ENCODE data around the gene RPIA. TPM values are rescaled to one million over a fixed set of nuclear protein-coding genes. Genes with fewer than 3 reads are reported as not detected.

Gene RPIA
- polyA plus RNA-seq, 2 of the 4 experiments (the other 2 are of a cell fraction) = 23.3 to 27.0 TPM

- Histone ChIP-seq H3K27ac (peak overlapping the region in 1 of 2 experiments; percentile 44; a peak in 2 of 6 replicates), H3K4me3 (no peak overlapping the region), H3K9me3 (no peaks in the 10 kb centered on the region), H3K4me1 (peaks cover 17% of the 10 kb centered on the region), H3K4me2 (no peak overlapping the region)
- FAIRE-seq = no peak
- WGBS (ENCODE audit: missing lambda C conversion rate) = 85% methylated on average over 4 of the region's 4 CpGs
- TF ChIP-seq MAFK (IDR thresholded peaks at IDR 0.05; ENCODE audit: partially characterized antibody) (peak; percentile 44), ESRRA (IDR thresholded peaks at IDR 0.05; ENCODE audit: borderline replicate concordance, low read length) (no peak)
- DNase-seq (ENCODE audit: low read depth in 1 of 2, low spot score in 1 of 2) = no peak
- ChIA-PET CTCF (no interaction called here), POLR2A (no interaction called here)
- no peak for ATAC-seq
These were observed 43.7 kb downstream of the RPIA start for GRCh38 chr2:88735133-88735532.

- no peaks in the 10 kb centered on the region for H3K9me3 ChIP-seq
- 54% methylated on average over 6 of the region's 6 CpGs for WGBS (ENCODE audit: missing lambda C conversion rate)
- CTCF ChIA-PET = interaction anchor here (1.3 kb wide), 1 partner anchor 9 kb away, joined by 4 read pairs; no protein-coding TSS in a partner anchor
- peaks cover 17% of the 10 kb centered on the region for H3K4me1 ChIP-seq
- FAIRE-seq = no peak
- H3K4me3 ChIP-seq = no peak overlapping the region
- peak in 1 of 2 experiments; percentile 47 for DNase-seq (ENCODE audit: low read depth in 1 of 2, low spot score in 1 of 2)
- POLR2A ChIA-PET = no interaction called here
- H3K4me2 ChIP-seq = peak overlapping the region; percentile 5; the same call in 1 of the 3 replicates
- H3K27ac ChIP-seq = peak overlapping the region in 1 of 2 experiments; percentile 44; a peak in 3 of 6 replicates
- TF ChIP-seq MAFK (IDR thresholded peaks at IDR 0.05; ENCODE audit: partially characterized antibody) (peak; percentile 69), PHF8 (IDR thresholded peaks at IDR 0.05; ENCODE audit: borderline replicate concordance, low read depth) (no peak), NFE2L2 (conservative IDR thresholded peaks at IDR 0.05; ENCODE audit: low read length) (0 out of 2 replicates have a peak, but pooled peaks have one; percentile 25)
- peak; percentile 52 to 69; a peak in 4 of 6 replicates for ATAC-seq
These were observed 44.4 kb downstream of the RPIA start for GRCh38 chr2:88735853-88736252.

GRCh38 chr2:88736437-88736836 is 45.0 kb downstream of the RPIA start:
- ATAC-seq = no peak
- H3K27ac ChIP-seq = peak overlapping the region in 1 of 2 experiments; percentile 44; a peak in 2 of 6 replicates
- no peak overlapping the region for H3K4me2 ChIP-seq
- WGBS (ENCODE audit: missing lambda C conversion rate) = 84% methylated on average over 8 of the region's 8 CpGs
- TF ChIP-seq GATA3 (IDR thresholded peaks at IDR 0.05; ENCODE audit: borderline replicate concordance) (no peak), PBX3 (IDR thresholded peaks at IDR 0.05) (no peak), CTCF (IDR thresholded peaks at IDR 0.05) (no peak), HDAC2 (IDR thresholded peaks at IDR 0.05) (no peak), POLR2AphosphoS2 (conservative IDR thresholded peaks at IDR 0.05; ENCODE audit: low read length) (no peak), NPAS2 (CRISPR knock-in tag; IDR thresholded peaks at IDR 0.05; ENCODE audit: borderline replicate concordance) (no peak), RFX5 (IDR thresholded peaks at IDR 0.05) (no peak), RNF2 (IDR thresholded peaks at IDR 0.05; ENCODE audit: borderline replicate concordance, low read depth) (no peak), FOXS1 (CRISPR knock-in tag; IDR thresholded peaks at IDR 0.05) (no peak), PHF8 (IDR thresholded peaks at IDR 0.05; ENCODE audit: borderline replicate concordance, low read depth) (no peak), HOXB5 (CRISPR knock-in tag; IDR thresholded peaks at IDR 0.05) (no peak), HOXA7 (CRISPR knock-in tag; IDR thresholded peaks at IDR 0.05) (no peak), E2F6 (IDR thresholded peaks at IDR 0.05; ENCODE audit: borderline replicate concordance, low read depth) (no peak), ELK1 (IDR thresholded peaks at IDR 0.05; ENCODE audit: low read depth, low read length) (no peak), NFE2L2 (conservative IDR thresholded peaks at IDR 0.05; ENCODE audit: low read length) (no peak), RAD21 (conservative IDR thresholded peaks at IDR 0.05 in 1 of 2, IDR thresholded peaks at IDR 0.05 in 1 of 2) (no peak), JUNB (IDR thresholded peaks at IDR 0.05) (no peak), CBX2 (IDR thresholded peaks at IDR 0.05; ENCODE audit: borderline replicate concordance, low read depth) (no peak), HES2 (IDR thresholded peaks at IDR 0.05) (no peak), SMC3 (IDR thresholded peaks at IDR 0.05) (no peak)
- DNase-seq (ENCODE audit: low read depth in 1 of 2, low spot score in 1 of 2) = no peak
- H3K9me3 ChIP-seq = no peaks in the 10 kb centered on the region
- H3K4me1 ChIP-seq = peaks cover 17% of the 10 kb centered on the region
- ChIA-PET POLR2A (no interaction called here), CTCF (interaction anchor here (1.3 to 1.8 kb wide), 2 partner anchors 9 to 36 kb away, joined by 4 read pairs; no protein-coding TSS in a partner anchor)
- FAIRE-seq = no peak
- H3K4me3 ChIP-seq = no peak overlapping the region

Data from A549 (cell line).